ENCODE data around the gene PGAM1. TPM values are rescaled to one million over a fixed set of nuclear protein-coding genes. Genes with fewer than 3 reads are reported as not detected.
A peak's percentile ranks its signal among the peaks of the same experiment; 100 is the strongest.

PGAM1 gene
- total and polyA plus RNA-seq, 2 of the 13 experiments (the other 11 are each of a cell fraction or from before 2014, with no cell fraction given): 354 to 483 TPM

DNA sequence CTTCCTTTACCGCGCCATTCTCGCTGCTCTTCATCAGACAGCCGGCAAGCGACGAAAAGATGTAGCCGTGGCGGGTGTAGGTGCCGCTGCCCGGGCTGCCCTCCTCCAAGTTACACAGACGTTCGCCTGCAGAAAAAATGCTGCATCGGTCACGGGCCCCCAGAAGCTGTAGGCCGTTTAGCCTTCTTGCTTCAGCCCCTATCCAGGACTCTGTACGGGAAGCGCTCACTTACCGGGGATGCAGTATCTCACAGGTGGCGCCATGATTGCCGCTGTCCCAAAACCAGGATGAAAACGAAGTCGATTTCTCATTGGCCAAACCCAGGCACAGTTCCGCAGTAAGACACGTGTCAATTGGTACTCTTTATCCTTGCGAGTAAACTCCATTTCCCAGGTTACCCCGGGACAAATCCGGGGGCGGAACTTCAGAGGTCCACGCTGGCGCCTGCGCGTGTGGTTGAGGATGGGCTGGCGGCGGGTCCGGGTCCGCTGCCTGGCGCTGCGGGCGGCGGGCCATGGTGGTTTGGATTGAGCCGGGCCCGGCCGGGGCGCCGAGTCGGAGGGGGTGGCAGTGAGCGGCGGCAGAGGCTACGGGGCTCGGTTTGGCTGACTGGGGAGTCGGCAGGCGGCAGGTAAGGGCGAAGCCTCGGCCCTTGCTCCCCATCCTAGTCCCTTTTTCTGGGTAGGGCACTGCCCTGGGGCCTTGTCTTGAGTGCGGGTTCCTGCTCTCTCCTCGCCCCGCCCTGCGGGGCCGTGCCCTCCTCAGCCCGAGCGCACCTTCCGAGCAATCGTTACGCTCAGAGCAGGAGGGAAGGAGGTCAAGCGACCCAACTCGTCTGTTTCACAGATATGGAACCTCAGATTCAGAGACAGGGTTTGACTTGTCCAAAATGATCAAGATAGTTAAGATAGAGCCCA, 20.0 kb downstream of the PGAM1 start, which contains the start of the genes EXOSC1 and ZDHHC16 (continued):
- no peak for TF ChIP-seq HNRNPUL1 (IDR thresholded peaks at IDR 0.05; ENCODE audit: low read depth, low read length)
- TF ChIP-seq ZNF652 (CRISPR knock-in tag; IDR thresholded peaks at IDR 0.05; ENCODE audit: borderline replicate concordance, low read depth): no peak
- TF ChIP-seq CREB1 (IDR thresholded peaks at IDR 0.05): 0 out of 2 replicates have a peak, but pooled peaks have one; percentile 16
- peak; percentile 62; the same call in 1 of the 2 replicates for TF ChIP-seq CREB1 (CRISPR knock-in tag; IDR thresholded peaks at IDR 0.05)
- no peak for TF ChIP-seq ZNF879 (CRISPR knock-in tag; IDR thresholded peaks at IDR 0.05)
- TF ChIP-seq ZNF101 (CRISPR knock-in tag; IDR thresholded peaks at IDR 0.05; ENCODE audit: borderline replicate concordance, low read depth): no peak
- no peak for TF ChIP-seq SP2 (CRISPR knock-in tag; IDR thresholded peaks at IDR 0.05)
- TF ChIP-seq ZNF225 (CRISPR knock-in tag; IDR thresholded peaks at IDR 0.05): no peak
- TF ChIP-seq ZNF781 (CRISPR knock-in tag; IDR thresholded peaks at IDR 0.05; ENCODE audit: borderline replicate concordance, not compliant biosample characterization): peak; percentile 44
- TF ChIP-seq, protein P1, sequence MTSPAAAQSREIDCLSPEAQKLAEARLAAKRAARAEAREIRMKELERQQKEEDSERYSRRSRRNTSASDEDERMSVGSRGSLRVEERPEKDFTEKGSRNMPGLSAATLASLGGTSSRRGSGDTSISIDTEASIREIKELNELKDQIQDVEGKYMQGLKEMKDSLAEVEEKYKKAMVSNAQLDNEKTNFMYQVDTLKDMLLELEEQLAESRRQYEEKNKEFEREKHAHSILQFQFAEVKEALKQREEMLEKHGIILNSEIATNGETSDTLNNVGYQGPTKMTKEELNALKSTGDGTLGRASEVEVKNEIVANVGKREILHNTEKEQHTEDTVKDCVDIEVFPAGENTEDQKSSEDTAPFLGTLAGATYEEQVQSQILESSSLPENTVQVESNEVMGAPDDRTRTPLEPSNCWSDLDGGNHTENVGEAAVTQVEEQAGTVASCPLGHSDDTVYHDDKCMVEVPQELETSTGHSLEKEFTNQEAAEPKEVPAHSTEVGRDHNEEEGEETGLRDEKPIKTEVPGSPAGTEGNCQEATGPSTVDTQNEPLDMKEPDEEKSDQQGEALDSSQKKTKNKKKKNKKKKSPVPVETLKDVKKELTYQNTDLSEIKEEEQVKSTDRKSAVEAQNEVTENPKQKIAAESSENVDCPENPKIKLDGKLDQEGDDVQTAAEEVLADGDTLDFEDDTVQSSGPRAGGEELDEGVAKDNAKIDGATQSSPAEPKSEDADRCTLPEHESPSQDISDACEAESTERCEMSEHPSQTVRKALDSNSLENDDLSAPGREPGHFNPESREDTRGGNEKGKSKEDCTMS (CRISPR knock-in tag; conservative IDR thresholded peaks at IDR 0.05): no peak
- TF ChIP-seq, protein P2, sequence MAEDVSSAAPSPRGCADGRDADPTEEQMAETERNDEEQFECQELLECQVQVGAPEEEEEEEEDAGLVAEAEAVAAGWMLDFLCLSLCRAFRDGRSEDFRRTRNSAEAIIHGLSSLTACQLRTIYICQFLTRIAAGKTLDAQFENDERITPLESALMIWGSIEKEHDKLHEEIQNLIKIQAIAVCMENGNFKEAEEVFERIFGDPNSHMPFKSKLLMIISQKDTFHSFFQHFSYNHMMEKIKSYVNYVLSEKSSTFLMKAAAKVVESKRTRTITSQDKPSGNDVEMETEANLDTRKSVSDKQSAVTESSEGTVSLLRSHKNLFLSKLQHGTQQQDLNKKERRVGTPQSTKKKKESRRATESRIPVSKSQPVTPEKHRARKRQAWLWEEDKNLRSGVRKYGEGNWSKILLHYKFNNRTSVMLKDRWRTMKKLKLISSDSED (CRISPR knock-in tag; IDR thresholded peaks at IDR 0.05): no peak
- TF ChIP-seq, protein P3, sequence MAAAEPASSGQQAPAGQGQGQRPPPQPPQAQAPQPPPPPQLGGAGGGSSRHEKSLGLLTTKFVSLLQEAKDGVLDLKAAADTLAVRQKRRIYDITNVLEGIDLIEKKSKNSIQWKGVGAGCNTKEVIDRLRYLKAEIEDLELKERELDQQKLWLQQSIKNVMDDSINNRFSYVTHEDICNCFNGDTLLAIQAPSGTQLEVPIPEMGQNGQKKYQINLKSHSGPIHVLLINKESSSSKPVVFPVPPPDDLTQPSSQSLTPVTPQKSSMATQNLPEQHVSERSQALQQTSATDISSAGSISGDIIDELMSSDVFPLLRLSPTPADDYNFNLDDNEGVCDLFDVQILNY (CRISPR knock-in tag; conservative IDR thresholded peaks at IDR 0.05): no peak; the same call in 1 of the 2 replicates
- TF ChIP-seq CHD2 (IDR thresholded peaks at IDR 0.05; ENCODE audit: low read depth, low read length): no peak
- TF ChIP-seq, protein P4, sequence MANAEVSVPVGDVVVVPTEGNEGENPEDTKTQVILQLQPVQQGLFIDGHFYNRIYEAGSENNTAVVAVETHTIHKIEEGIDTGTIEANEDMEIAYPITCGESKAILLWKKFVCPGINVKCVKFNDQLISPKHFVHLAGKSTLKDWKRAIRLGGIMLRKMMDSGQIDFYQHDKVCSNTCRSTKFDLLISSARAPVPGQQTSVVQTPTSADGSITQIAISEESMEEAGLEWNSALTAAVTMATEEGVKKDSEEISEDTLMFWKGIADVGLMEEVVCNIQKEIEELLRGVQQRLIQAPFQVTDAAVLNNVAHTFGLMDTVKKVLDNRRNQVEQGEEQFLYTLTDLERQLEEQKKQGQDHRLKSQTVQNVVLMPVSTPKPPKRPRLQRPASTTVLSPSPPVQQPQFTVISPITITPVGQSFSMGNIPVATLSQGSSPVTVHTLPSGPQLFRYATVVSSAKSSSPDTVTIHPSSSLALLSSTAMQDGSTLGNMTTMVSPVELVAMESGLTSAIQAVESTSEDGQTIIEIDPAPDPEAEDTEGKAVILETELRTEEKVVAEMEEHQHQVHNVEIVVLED (CRISPR knock-in tag; IDR thresholded peaks at IDR 0.05; ENCODE audit: borderline replicate concordance): peak; percentile 81; the same call in 1 of the 2 replicates
- TF ChIP-seq, protein P5, sequence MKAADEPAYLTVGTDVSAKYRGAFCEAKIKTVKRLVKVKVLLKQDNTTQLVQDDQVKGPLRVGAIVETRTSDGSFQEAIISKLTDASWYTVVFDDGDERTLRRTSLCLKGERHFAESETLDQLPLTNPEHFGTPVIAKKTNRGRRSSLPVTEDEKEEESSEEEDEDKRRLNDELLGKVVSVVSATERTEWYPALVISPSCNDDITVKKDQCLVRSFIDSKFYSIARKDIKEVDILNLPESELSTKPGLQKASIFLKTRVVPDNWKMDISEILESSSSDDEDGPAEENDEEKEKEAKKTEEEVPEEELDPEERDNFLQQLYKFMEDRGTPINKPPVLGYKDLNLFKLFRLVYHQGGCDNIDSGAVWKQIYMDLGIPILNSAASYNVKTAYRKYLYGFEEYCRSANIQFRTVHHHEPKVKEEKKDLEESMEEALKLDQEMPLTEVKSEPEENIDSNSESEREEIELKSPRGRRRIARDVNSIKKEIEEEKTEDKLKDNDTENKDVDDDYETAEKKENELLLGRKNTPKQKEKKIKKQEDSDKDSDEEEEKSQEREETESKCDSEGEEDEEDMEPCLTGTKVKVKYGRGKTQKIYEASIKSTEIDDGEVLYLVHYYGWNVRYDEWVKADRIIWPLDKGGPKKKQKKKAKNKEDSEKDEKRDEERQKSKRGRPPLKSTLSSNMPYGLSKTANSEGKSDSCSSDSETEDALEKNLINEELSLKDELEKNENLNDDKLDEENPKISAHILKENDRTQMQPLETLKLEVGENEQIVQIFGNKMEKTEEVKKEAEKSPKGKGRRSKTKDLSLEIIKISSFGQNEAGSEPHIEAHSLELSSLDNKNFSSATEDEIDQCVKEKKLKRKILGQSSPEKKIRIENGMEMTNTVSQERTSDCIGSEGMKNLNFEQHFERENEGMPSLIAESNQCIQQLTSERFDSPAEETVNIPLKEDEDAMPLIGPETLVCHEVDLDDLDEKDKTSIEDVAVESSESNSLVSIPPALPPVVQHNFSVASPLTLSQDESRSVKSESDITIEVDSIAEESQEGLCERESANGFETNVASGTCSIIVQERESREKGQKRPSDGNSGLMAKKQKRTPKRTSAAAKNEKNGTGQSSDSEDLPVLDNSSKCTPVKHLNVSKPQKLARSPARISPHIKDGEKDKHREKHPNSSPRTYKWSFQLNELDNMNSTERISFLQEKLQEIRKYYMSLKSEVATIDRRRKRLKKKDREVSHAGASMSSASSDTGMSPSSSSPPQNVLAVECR (CRISPR knock-in tag; IDR thresholded peaks at IDR 0.05; ENCODE audit: borderline replicate concordance): peak; percentile 87
- TF ChIP-seq SMYD3 (CRISPR knock-in tag; IDR thresholded peaks at IDR 0.05): no peak
- no peak for TF ChIP-seq ZNF207 (IDR thresholded peaks at IDR 0.05; ENCODE audit: borderline replicate concordance)
- TF ChIP-seq MTF1 (CRISPR knock-in tag; IDR thresholded peaks at IDR 0.05): no peak

Data from HepG2 (cell line).